ENCODE data around the gene GRPEL1.
A peak's percentile ranks its signal among the peaks of the same experiment; 100 is the strongest.

The GRPEL1 gene

GRCh38 chr4:7043284-7044136, 24.4 kb downstream of the GRPEL1 start, which contains the start of gene TADA2B:
Gene TADA2B, plus strand, starts transcription at chr4:7043372. Its CDS starts 208 bp downstream, at chr4:7043580.
- peak; percentile 45 for DNase-seq

- DNase-seq: peak; percentile 96
Measured at GRCh38 chr4:7042503-7043283, 25.2 kb downstream of the GRPEL1 start.

DNA sequence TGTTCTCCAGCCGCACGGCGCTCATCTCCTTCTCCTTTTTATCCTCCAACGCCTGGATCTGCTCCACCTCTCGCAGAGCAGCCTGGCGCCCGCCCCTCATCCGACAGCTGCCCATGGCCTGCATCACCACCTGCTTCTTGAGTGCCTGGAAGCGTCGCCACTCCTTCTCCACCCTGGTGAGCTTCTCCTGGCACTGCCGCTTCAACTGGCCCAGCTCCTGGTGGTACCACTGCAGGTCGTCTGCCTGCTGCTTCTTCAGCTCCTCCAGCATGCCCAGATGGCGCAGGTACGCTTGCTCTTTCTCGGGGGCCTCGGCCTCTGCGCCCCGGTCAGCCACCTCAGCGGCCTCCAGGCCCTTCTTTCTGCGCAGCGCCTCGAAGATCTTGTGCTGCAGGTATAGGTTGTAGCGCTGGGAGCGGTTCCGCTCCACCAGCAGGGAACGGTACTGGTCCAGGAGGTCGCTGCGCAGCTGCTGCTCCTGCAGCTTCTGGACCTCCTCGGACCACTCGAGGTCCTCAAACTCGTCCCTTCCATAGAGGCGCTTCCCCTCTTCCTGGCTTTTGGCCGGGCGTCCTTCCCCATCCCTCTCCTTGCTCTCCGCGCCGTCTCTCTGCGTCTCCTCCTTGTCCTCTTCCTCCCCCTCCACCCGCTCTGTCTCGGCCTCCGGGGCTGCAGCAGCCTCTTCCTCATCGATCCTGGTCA, 25.9 kb downstream of the GRPEL1 start:
- DNase-seq: no peak

- DNase-seq: no peak
Measured at GRCh38 chr4:7041246-7041645, 26.6 kb downstream of the GRPEL1 start.

- no peak for DNase-seq
Measured at GRCh38 chr4:7040765-7041164, 27.1 kb downstream of the GRPEL1 start.

DNA sequence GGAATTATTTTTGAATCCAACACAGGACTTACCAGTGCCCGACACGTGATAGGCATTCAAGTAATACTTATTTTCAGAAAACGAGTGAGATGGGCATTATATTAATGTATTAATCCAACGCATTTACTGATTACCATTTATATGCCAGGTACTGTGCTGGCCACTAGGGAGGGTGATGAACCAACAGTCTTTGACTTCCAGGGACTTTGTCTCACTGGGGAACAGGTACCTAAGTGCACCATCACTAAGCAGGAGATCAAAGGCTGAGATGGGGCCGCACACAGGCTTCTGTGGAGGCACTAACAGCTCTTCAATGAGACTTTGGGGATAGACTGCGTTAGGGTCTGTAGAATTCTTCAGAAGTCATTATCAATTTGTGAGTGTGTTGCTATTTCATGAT, 30.4 kb downstream of the GRPEL1 start:
- DNase-seq: no peak

- peak; percentile 63 for DNase-seq
Measured at GRCh38 chr4:7034262-7035081, 33.4 kb downstream of the GRPEL1 start.

DNA sequence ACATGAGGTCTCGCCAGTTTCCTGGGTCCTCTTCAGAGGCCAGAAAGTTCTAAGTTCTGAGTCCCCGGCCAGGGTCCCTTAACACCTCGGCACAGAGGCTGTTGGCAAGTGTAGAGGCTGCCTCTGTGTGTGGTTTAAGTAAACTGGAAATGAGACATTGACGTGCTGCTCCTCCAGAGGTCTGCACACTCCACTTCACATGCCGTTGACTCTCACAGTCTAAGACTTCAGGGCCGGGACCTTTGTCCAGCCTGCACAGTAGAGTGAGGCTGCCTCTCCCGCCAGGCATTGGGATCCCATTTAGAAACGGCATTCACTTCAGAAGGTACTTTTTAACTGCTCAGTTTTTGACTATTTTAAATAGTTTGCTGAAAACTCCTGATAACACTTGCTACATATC, 35.3 kb downstream of the GRPEL1 start:
- DNase-seq: no peak

- no peak for DNase-seq
Measured at GRCh38 chr4:7031558-7032449, 36.1 kb downstream of the GRPEL1 start.

- no peak for DNase-seq
Measured at GRCh38 chr4:7030856-7031255, 37.0 kb downstream of the GRPEL1 start.

- DNase-seq: no peak
Measured at GRCh38 chr4:7029921-7030320, 37.9 kb downstream of the GRPEL1 start.

DNA sequence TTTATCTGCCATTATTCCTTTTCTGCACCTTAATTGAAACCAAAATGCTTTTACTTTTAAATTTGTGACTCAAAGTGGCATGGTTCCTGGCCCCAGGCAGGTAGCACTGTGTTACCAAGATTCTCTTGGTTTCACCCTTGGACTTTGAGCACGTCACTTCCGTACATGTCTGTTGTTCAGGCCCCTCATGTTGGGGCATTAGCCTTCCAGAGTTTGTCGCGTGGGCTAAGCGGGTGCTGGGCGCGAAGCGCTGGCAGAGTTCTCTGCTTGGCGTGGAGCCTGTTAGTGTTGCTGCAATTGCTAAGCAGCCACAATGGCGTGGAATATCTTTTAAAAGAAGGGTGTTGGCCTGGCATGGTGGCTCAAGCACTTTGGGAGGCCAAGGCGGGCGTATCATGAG, 38.7 kb downstream of the GRPEL1 start:
- no peak for DNase-seq

DNA sequence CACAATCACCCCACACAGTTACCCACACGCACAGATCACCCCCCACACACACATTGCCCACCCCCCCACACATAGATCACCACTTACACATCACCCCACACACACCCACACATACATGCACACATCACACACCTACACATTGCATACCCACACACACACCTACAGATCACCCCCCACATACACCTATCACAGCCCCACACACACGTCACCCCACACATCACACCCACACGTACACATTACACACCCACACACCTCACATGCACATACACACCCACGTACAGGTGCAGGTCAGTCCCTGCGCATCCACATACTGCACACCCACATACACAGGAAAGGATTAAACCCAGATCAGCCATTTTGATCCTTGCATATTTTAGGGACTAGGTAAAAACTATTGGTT, 40.0 kb downstream of the GRPEL1 start:
- DNase-seq: no peak

DNA sequence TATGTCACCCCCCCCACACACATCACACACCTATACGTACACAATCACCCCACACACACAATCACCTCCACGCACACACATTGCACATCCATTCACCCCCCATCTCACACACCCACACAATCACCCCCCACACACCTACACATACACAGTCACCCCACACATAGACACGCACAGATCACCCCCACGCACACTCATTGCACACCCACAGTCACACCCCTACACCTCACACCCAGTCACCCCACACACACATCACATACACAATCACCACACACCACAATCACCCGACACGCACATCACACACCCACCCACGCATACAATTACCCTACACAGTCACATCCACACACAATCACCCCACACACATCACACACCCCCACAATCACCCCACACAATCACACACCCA, 40.6 kb downstream of the GRPEL1 start:
- no peak for DNase-seq

DNA sequence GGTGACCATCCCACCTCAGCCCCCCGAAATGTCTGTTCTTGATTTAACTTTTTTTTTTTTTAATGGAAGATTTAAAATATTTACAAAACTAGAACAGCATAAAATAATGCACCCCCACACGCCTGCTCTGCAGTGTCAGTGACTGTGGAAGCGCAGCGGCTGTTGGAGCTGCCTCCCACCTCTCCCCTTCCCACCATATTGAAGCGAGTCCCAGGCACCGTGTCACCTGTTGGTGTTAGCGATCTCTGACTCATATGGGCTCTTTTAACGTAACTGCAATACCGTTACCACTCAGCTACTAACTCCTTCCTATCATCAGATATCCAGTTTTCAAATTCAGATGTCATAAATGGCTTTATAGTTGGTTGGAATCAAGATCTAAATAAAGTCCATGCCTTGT, 41.8 kb downstream of the GRPEL1 start:
- no peak for DNase-seq

GRCh38 chr4:7025040-7025602, 42.7 kb downstream of the GRPEL1 start:
- no peak for DNase-seq

DNA sequence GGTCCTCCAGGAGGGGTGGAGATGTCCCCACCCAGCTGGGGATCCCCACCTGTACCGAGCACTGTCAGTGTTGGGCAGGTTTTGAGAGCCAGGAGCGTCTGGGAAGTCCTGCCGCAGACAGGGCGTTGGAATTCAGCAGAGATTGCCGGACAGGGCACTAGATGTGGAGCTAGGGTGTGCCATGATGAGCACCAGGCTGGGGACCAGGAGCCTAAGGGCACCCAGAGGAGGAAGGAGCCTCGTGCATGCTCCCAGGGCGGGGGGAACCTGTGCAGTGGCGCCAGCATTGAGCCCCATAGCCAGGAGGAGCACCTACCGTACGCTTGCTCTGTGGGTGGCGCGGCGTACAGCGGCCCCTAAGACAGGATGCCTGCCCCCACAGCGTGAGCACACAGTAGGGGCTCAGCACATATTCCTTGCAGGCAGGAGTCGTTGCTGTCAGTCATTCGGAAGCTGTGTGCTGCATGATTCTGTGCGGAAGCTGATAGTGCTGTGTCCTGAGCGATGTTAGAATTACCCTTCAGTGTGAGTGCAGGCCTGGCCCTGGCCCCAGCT, 43.5 kb downstream of the GRPEL1 start:
- DNase-seq: no peak

GRCh38 chr4:7023901-7024300, 44.0 kb downstream of the GRPEL1 start:
- DNase-seq: no peak

GRCh38 chr4:7023486-7023885, 44.4 kb downstream of the GRPEL1 start:
- no peak for DNase-seq

DNA sequence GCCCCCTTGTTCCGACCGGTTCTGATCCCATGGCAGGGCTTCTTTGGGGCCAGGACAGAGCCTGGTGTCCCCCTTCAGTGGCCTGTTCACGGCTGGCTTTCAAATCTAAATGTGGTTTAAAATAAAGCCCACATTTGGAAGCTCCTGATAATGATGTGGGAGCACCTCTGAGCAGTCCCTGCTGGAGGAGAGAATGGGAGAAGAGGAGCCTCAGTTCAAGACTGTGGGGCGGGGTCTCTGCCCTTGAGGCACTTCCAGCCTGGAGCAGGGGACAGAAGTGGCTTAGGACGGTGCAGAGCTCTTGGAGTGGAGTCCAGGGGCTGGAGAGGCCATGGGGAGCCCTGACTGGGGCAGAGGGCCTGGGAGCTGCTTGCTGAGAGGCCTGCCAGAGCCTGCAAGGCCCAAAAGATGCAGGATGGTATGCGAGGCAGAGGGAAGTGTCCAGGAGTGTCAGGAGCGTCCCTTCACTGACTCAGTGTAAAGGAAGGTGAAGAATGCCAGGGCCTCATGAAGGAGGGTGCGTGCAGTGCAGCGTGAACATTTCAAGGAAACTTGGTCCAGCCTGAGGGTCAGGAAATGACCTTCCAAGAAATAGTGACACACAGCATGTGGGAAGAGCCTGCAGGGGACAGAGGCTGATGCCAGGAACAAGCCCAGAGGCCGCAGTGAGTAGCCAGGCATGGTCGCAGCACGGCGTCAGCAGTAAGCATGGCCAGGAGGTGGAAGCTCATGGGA, 45.8 kb downstream of the GRPEL1 start:
- no peak for DNase-seq
